Temporal lobe (tissue), 2 donors: ENCODE measurements around the gene HOXA3. TPM values are rescaled to one million over a fixed set of nuclear protein-coding genes. Genes with fewer than 3 reads are reported as not detected.

Experiments
- small RNA-seq: library from RNA; depleted of rRNA; stranded (forward); fragments of <200 nt; gene quantifications from one replicate; pipeline ENCODE3, GENCODE V24; 2014; ENCODE audit warnings: low replicate concordance
- total RNA-seq: library from RNA; depleted of rRNA; stranded (reverse); fragments of >200 nt; gene quantifications from one replicate; pipeline ENCODE4 v1.2.3, GENCODE V29; 2014

HOXA3 gene
- total RNA-seq, 1 donor from 2014 or later: not detected

Small RNA genes lying within 50 kb of the gene (small RNA-seq; reads per million reads assigned to genes)
- gene AC004080.5 (not detected), gene RF01977 (not detected), gene RF02140 (not detected), gene RF02141 (not detected)

Other genes with a start within 250 kb of the HOXA3 start
- not detected for gene HOXA1, start 56.6 kb downstream of the HOXA3 start, total RNA-seq
- not detected for gene HOXA2, start 49.9 kb downstream of the HOXA3 start, total RNA-seq
- gene HOXA4, start 21.8 kb downstream of the HOXA3 start, total RNA-seq: not detected
- gene HOXA5, start 8.9 kb downstream of the HOXA3 start, total RNA-seq: not detected
- gene HOXA6, start 4.8 kb downstream of the HOXA3 start, total RNA-seq: not detected
- not detected for gene HOXA7, start 4.1 kb upstream of the HOXA3 start, total RNA-seq
- gene HOXA9, start 13.0 kb upstream of the HOXA3 start, total RNA-seq: 0.25 TPM
- not detected for gene HOXA10, start 21.7 kb upstream of the HOXA3 start, total RNA-seq
- gene HOXA11, start 32.6 kb upstream of the HOXA3 start, total RNA-seq: not detected
- not detected for gene HOXA13, start 47.5 kb upstream of the HOXA3 start, total RNA-seq
- gene EVX1, start 90.2 kb upstream of the HOXA3 start, total RNA-seq: not detected